PFSK-1 (cell line): Measurements from ENCODE around the gene ANO10.

Source experiments
- FOXP2 ChIP-seq: optimal IDR thresholded peaks from 2 replicates; pipeline ENCODE3; 2011; ENCODE audit warnings: borderline replicate concordance, control low read depth, inconsistent platforms; ENCODE audit not compliant: insufficient read depth; ENCODE audit errors: extremely low read length, extremely low read depth
- POLR2AphosphoS5 ChIP-seq: IDR thresholded peaks from 2 replicates; pipeline ENCODE4 v1.6.1; 2012; ENCODE audit warnings: low read depth, mild to moderate bottlenecking, control low read depth, low read length, moderate library complexity
- REST ChIP-seq, 2 experiments: IDR thresholded peaks; 2 replicates each; pipeline versions ENCODE4 v1.6.1 to v1.8.0; 2011 to 2012; ENCODE audit warnings: low read depth in 2 of 2, low read length in 2 of 2, control low read depth in 1 of 2, inconsistent platforms in 1 of 2, mild to moderate bottlenecking in 1 of 2, moderate library complexity in 1 of 2; ENCODE audit not compliant: insufficient read depth in 1 of 2
- SIN3A ChIP-seq: IDR thresholded peaks from 2 replicates; pipeline ENCODE4 v1.6.1; 2012; ENCODE audit warnings: mild to moderate bottlenecking, low read length, moderate library complexity, borderline replicate concordance; ENCODE audit not compliant: insufficient read depth
- TAF1 ChIP-seq: IDR thresholded peaks from 2 replicates; pipeline ENCODE4 v1.6.1; 2012; ENCODE audit warnings: low read length, control low read depth, borderline replicate concordance; ENCODE audit not compliant: insufficient read depth

DNA sequence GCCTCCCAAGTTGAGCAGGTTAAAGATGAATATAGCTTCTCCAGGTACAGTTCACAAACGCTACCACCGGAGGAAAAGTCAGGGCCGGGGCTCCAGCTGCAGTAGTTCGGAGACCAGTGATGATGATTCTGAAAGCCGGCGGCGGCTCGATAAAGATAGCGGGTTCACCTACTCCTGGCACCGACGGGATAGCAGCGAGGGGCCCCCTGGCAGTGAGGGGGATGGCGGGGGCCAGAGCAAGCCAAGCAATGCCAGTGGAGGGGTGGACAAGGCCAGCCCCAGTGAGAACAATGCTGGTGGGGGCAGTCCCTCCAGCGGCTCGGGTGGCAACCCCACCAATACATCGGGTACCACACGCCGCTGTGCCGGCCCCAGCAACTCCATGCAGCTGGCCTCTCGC is 274.0 kb downstream of the ANO10 start:
- no peak for TF ChIP-seq REST (IDR thresholded peaks at IDR 0.05; ENCODE audit: insufficient read depth in 1 of 2, low read depth in 2 of 2, low read length in 2 of 2)
- no peak for TF ChIP-seq TAF1
- TF ChIP-seq POLR2AphosphoS5 = no peak
- no peak for TF ChIP-seq SIN3A
- no peak for TF ChIP-seq FOXP2
